ENCODE measurements around the gene TCEANC2. TPM values are rescaled to one million over a fixed set of nuclear protein-coding genes. Genes with fewer than 3 reads are reported as not detected.

TCEANC2 gene
- total RNA-seq, 5 donors from 2014 or later (not counting 1 experiment from before 2014, with no cell fraction given): 5.9 to 12.8 (median 9.7) TPM

GRCh38 chr1:54139711-54140110 is 86.3 kb downstream of the TCEANC2 start:
- no peak overlapping the region for H3K4me3 ChIP-seq (ENCODE audit: control insufficient read depth in 1 of 2, extremely low read depth in 1 of 2, low read length in 1 of 2)
- 95% methylated on average over 11 of the region's 12 CpGs for WGBS (ENCODE audit: insufficient coverage)
- CTCF ChIA-PET: no interaction called here
- H3K27me3 Mint-ChIP-seq: no peaks in the 10 kb centered on the region
- no peak overlapping the region for H3K27ac Mint-ChIP-seq
- H3K27ac ChIP-seq (ENCODE audit: low read length): no peak overlapping the region
- H3K4me3 Mint-ChIP-seq: no peak overlapping the region
- H3K9me3 Mint-ChIP-seq: no peaks in the 10 kb centered on the region
- H3K27me3 ChIP-seq (replicated peaks in 1 of 2; ENCODE audit: control insufficient read depth in 2 of 2, extremely low read depth in 1 of 2, insufficient read depth in 2 of 2, low read length in 1 of 2): peaks cover 0 to 6% of the 10 kb centered on the region in 2 experiments
- H3K9me3 ChIP-seq: no peaks in the 10 kb centered on the region
- no peaks in the 10 kb centered on the region for H3K4me1 Mint-ChIP-seq
- ATAC-seq (replicated peaks in 1 of 4) (no peak), DNase-seq (no peak)
- no peaks in the 10 kb centered on the region for H3K36me3 ChIP-seq (ENCODE audit: control insufficient read depth in 2 of 2, extremely low read depth in 1 of 2, insufficient read depth in 1 of 2, low read length in 1 of 2)
- no peaks in the 10 kb centered on the region for H3K4me1 ChIP-seq (ENCODE audit: control insufficient read depth in 1 of 2, extremely low read depth in 1 of 2, insufficient read depth in 2 of 2, low read length in 2 of 2)
- POLR2A ChIA-PET: no interaction called here
- no peaks in the 10 kb centered on the region for H3K36me3 Mint-ChIP-seq

GRCh38 chr1:54142146-54142900 is 88.9 kb downstream of the TCEANC2 start:
- Mint-ChIP-seq H3K27me3 (no peaks in the 10 kb centered on the region), H3K9me3 (no peaks in the 10 kb centered on the region), H3K27ac (no peak overlapping the region), H3K4me1 (no peaks in the 10 kb centered on the region), H3K4me3 (no peak overlapping the region), H3K36me3 (no peaks in the 10 kb centered on the region)
- H3K4me3 ChIP-seq (ENCODE audit: control insufficient read depth in 1 of 2, extremely low read depth in 1 of 2, low read length in 1 of 2): no peak overlapping the region
- no peak overlapping the region for H3K27ac ChIP-seq (ENCODE audit: low read length)
- peaks cover 0 to 6% of the 10 kb centered on the region in 2 experiments for H3K27me3 ChIP-seq (replicated peaks in 1 of 2; ENCODE audit: control insufficient read depth in 2 of 2, extremely low read depth in 1 of 2, insufficient read depth in 2 of 2, low read length in 1 of 2)
- ATAC-seq (replicated peaks in 1 of 4) (no peak), DNase-seq (no peak)
- 73% methylated on average over 5 of the region's 9 CpGs for WGBS (ENCODE audit: insufficient coverage)
- POLR2A ChIA-PET: no interaction called here
- CTCF ChIA-PET: no interaction called here
- H3K4me1 ChIP-seq (ENCODE audit: control insufficient read depth in 1 of 2, extremely low read depth in 1 of 2, insufficient read depth in 2 of 2, low read length in 2 of 2): no peaks in the 10 kb centered on the region
- no peaks in the 10 kb centered on the region for H3K9me3 ChIP-seq
- H3K36me3 ChIP-seq (ENCODE audit: control insufficient read depth in 2 of 2, extremely low read depth in 1 of 2, insufficient read depth in 1 of 2, low read length in 1 of 2): no peaks in the 10 kb centered on the region

DNA sequence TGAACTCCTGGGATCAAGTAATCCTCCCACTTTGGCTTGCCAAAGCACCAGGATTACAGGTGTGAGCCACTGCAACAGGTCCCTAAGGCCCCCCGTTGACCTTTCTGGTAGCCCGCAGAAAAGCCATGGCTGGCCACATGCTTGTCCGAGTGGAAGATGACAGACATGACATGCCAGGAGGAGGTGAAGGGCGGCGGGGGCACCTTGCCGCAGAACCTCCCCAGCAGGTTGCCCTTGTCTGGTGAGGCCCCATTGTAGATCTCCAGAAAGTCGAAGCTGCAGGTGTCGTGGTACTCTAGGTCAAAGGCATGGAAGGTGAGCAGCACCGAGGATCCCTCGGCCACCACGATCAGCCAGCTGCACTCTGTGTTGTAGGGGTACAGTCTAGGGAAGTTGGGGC is 91.0 kb downstream of the TCEANC2 start:
- no peak for ATAC-seq (replicated peaks in 1 of 4)
- WGBS (ENCODE audit: insufficient coverage): 88% methylated on average over 8 of the region's 11 CpGs

GRCh38 chr1:54149734-54150133 is 96.3 kb downstream of the TCEANC2 start:
- ATAC-seq (replicated peaks in 1 of 4) (no peak), DNase-seq (no peak)
- 50% methylated on average over 1 of the region's 3 CpGs for WGBS (ENCODE audit: insufficient coverage)
- no peak overlapping the region for H3K4me3 Mint-ChIP-seq
- no peaks in the 10 kb centered on the region for H3K9me3 Mint-ChIP-seq
- peaks cover 0 to 5% (median 4%) of the 10 kb centered on the region in 3 donors for H3K4me1 Mint-ChIP-seq
- Histone ChIP-seq H3K4me1 (ENCODE audit: control insufficient read depth in 1 of 2, extremely low read depth in 1 of 2, insufficient read depth in 2 of 2, low read length in 2 of 2) (peaks cover 0 to 6% of the 10 kb centered on the region in 2 experiments), H3K9me3 (no peaks in the 10 kb centered on the region), H3K27me3 (replicated peaks in 1 of 2; ENCODE audit: control insufficient read depth in 2 of 2, extremely low read depth in 1 of 2, insufficient read depth in 2 of 2, low read length in 1 of 2) (peaks cover 0 to 4% of the 10 kb centered on the region in 2 experiments), H3K36me3 (ENCODE audit: control insufficient read depth in 2 of 2, extremely low read depth in 1 of 2, insufficient read depth in 1 of 2, low read length in 1 of 2) (no peaks in the 10 kb centered on the region), H3K27ac (ENCODE audit: low read length) (no peak overlapping the region), H3K4me3 (ENCODE audit: control insufficient read depth in 1 of 2, extremely low read depth in 1 of 2, low read length in 1 of 2) (no peak overlapping the region)
- ChIA-PET CTCF (no interaction called here), POLR2A (no interaction called here)
- H3K27me3 Mint-ChIP-seq: no peaks in the 10 kb centered on the region
- H3K36me3 Mint-ChIP-seq: no peaks in the 10 kb centered on the region
- H3K27ac Mint-ChIP-seq: no peak overlapping the region

More for the DNA sequence above, 91.0 kb downstream of the TCEANC2 start:
- H3K27ac ChIP-seq (ENCODE audit: low read length): no peak overlapping the region
- H3K4me1 ChIP-seq (ENCODE audit: control insufficient read depth in 1 of 2, extremely low read depth in 1 of 2, insufficient read depth in 2 of 2, low read length in 2 of 2): peaks cover 0 to under 1% of the 10 kb centered on the region in 2 experiments
- H3K27me3 Mint-ChIP-seq: no peaks in the 10 kb centered on the region
- H3K4me1 Mint-ChIP-seq: no peaks in the 10 kb centered on the region
- no peak overlapping the region for H3K27ac Mint-ChIP-seq
- no peak overlapping the region for H3K4me3 ChIP-seq (ENCODE audit: control insufficient read depth in 1 of 2, extremely low read depth in 1 of 2, low read length in 1 of 2)
- CTCF ChIA-PET: no interaction called here
- H3K36me3 Mint-ChIP-seq: no peaks in the 10 kb centered on the region
- H3K36me3 ChIP-seq (ENCODE audit: control insufficient read depth in 2 of 2, extremely low read depth in 1 of 2, insufficient read depth in 1 of 2, low read length in 1 of 2): no peaks in the 10 kb centered on the region
- POLR2A ChIA-PET: interaction anchor here in 1 of 2 donors (0.5 kb wide), 1 partner anchor 158 kb away, joined by 3 read pairs; no protein-coding TSS in a partner anchor
- peaks cover 0 to 5% of the 10 kb centered on the region in 2 experiments for H3K27me3 ChIP-seq (replicated peaks in 1 of 2; ENCODE audit: control insufficient read depth in 2 of 2, extremely low read depth in 1 of 2, insufficient read depth in 2 of 2, low read length in 1 of 2)
- no peaks in the 10 kb centered on the region for H3K9me3 Mint-ChIP-seq
- no peak for DNase-seq
- no peaks in the 10 kb centered on the region for H3K9me3 ChIP-seq
- H3K4me3 Mint-ChIP-seq: no peak overlapping the region

GRCh38 chr1:54151013-54151412 is 97.6 kb downstream of the TCEANC2 start:
- H3K27ac Mint-ChIP-seq: no peak overlapping the region
- no peak overlapping the region for H3K4me3 ChIP-seq (ENCODE audit: control insufficient read depth in 1 of 2, extremely low read depth in 1 of 2, low read length in 1 of 2)

DNA sequence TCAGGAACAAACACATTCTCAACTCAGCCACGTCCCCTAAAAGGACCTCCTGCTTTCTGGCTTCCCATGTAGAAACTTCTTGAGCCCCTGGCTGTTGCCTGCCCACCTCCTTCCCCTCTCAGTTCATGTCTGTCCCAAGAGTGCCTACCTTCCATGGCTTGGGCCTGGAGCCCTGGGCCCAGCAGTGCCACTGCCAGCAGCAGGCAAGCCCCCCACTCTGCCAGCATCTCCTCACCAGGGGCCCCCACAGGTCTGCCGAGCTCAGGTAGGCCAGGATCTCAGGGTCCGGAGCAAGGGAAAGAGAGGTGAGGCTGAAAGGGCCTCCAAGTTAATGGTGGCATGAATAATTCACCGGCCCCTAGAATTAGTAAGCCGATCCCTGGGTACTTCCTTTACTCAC is 99.3 kb downstream of the TCEANC2 start, which contains the start of gene CDCP2:
Gene CDCP2 (minus strand): TSS at position 305 of the 400 bp plus-strand sequence. CDS start 78 bp downstream, at position 227.
- ChIA-PET POLR2A (no interaction called here), CTCF (no interaction called here)
- DNase-seq (no peak), ATAC-seq (replicated peaks in 1 of 4) (no peak)
- Histone ChIP-seq H3K36me3 (ENCODE audit: control insufficient read depth in 2 of 2, extremely low read depth in 1 of 2, insufficient read depth in 1 of 2, low read length in 1 of 2) (no peaks in the 10 kb centered on the region), H3K27me3 (replicated peaks in 1 of 2; ENCODE audit: control insufficient read depth in 2 of 2, extremely low read depth in 1 of 2, insufficient read depth in 2 of 2, low read length in 1 of 2) (peaks cover 0 to 4% of the 10 kb centered on the region in 2 experiments), H3K4me3 (ENCODE audit: control insufficient read depth in 1 of 2, extremely low read depth in 1 of 2, low read length in 1 of 2) (no peak within 1 kb of the TSS), H3K4me1 (ENCODE audit: control insufficient read depth in 1 of 2, extremely low read depth in 1 of 2, insufficient read depth in 2 of 2, low read length in 2 of 2) (peaks cover 0 to 6% of the 10 kb centered on the region in 2 experiments), H3K27ac (ENCODE audit: low read length) (no peak within 1 kb of the TSS), H3K9me3 (no peaks in the 10 kb centered on the region)
- H3K4me3 Mint-ChIP-seq: no peak within 1 kb of the TSS
- H3K36me3 Mint-ChIP-seq: no peaks in the 10 kb centered on the region
- no peak within 1 kb of the TSS for H3K27ac Mint-ChIP-seq
- peaks cover 0 to 5% (median 4%) of the 10 kb centered on the region in 3 donors for H3K4me1 Mint-ChIP-seq
- WGBS (ENCODE audit: insufficient coverage): 76% methylated on average over 3 of the region's 5 CpGs
- no peaks in the 10 kb centered on the region for H3K9me3 Mint-ChIP-seq
- no peaks in the 10 kb centered on the region for H3K27me3 Mint-ChIP-seq

More at GRCh38 chr1:54151013-54151412, 97.6 kb downstream of the TCEANC2 start:
- H3K27me3 Mint-ChIP-seq: no peaks in the 10 kb centered on the region
- peaks cover 0 to 4% of the 10 kb centered on the region in 2 experiments for H3K27me3 ChIP-seq (replicated peaks in 1 of 2; ENCODE audit: control insufficient read depth in 2 of 2, extremely low read depth in 1 of 2, insufficient read depth in 2 of 2, low read length in 1 of 2)
- H3K36me3 ChIP-seq (ENCODE audit: control insufficient read depth in 2 of 2, extremely low read depth in 1 of 2, insufficient read depth in 1 of 2, low read length in 1 of 2): no peaks in the 10 kb centered on the region
- no peak overlapping the region for H3K4me3 Mint-ChIP-seq
- no peak overlapping the region for H3K27ac ChIP-seq (ENCODE audit: low read length)
- DNase-seq (no peak), ATAC-seq (replicated peaks in 1 of 4) (no peak)
- CTCF ChIA-PET: no interaction called here
- H3K9me3 ChIP-seq: no peaks in the 10 kb centered on the region
- WGBS (ENCODE audit: insufficient coverage): 89% methylated on average over 5 of the region's 5 CpGs
- H3K9me3 Mint-ChIP-seq: no peaks in the 10 kb centered on the region
- POLR2A ChIA-PET: no interaction called here
- peaks cover 0 to 6% of the 10 kb centered on the region in 2 experiments for H3K4me1 ChIP-seq (ENCODE audit: control insufficient read depth in 1 of 2, extremely low read depth in 1 of 2, insufficient read depth in 2 of 2, low read length in 2 of 2)
- peaks cover 0 to 5% (median 4%) of the 10 kb centered on the region in 3 donors for H3K4me1 Mint-ChIP-seq
- no peaks in the 10 kb centered on the region for H3K36me3 Mint-ChIP-seq

Measured in T-cell (primary cell).